GM19043 (cell line): ENCODE data around the gene EIF3L.

ENCODE experiments used
- ATAC-seq: cut with Tn5 transposase; IDR thresholded peaks from one replicate; pipeline ENCODE4 v1.9.1; 2021; ENCODE audit warnings: low read depth; ENCODE audit not compliant: unreplicated experiment

The EIF3L gene

DNA sequence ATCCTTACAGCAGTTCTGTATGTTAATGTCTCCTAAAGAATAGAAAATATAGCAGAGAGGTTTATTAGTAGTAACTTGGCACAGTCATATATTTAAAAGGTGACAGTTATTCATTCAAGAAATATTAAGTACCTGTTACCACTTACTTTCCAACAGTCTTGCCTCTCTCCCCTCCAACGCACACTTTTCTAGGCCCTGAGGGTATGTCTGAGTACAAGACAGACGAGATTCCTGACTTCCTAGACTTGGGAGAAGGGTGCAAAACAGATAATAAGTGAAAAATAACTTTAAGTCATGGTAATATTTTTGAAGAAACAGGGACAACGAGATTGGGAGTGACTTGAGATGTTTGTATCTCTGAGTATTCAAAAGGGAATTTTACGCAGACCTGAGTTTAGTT is 1.6 kb downstream of the EIF3L start:
- no peak for ATAC-seq

DNA sequence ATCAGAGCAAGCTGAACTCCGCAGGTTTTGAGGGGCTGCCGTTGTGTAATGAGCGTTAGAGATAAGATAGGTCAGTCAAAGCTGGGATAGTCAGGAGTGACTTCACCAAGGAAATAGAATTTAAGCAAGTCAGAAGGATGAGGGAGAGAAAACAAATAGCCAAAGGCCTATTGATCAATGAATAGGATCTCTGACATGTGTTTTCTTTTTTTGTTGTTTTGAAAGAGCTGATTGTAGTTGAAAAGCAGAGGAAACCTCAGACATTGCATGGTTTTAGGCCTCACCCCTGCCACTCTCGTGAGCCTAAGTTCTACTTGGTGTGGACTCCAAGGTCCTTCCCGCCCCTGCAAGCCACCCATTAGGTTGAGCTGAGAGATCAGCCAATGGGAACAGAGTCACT is 3.2 kb downstream of the EIF3L start:
- no peak for ATAC-seq

- no peak for ATAC-seq
These were observed 5.7 kb downstream of the EIF3L start for GRCh38 chr22:37854946-37855345.

GRCh38 chr22:37855462-37855861 is 6.2 kb downstream of the EIF3L start:
- ATAC-seq, result no peak

GRCh38 chr22:37860796-37861421 is 11.7 kb downstream of the EIF3L start:
- no peak for ATAC-seq

GRCh38 chr22:37862570-37863325 is 13.5 kb downstream of the EIF3L start:
- ATAC-seq, result no peak

DNA sequence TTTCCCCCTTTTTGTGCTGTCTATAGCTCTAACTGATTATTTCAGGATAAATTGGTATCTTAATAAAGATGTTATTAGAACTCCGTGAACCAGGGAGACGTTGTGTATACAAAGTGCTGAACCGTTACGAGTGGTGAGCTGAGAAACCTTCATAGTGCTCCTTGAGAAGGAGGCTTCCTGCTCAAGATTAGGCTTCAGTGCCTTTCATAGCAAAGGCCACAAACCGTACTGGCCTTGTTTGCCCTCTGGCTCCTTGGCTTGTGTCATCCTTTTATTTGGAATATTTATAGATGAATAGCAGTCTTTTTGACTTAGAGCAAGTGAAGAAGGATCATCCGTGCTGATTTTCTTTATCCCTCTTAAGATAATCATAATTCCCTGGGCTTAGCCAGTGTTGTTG is 16.3 kb downstream of the EIF3L start:
- ATAC-seq, result no peak

- ATAC-seq, result no peak
These were observed 21.1 kb downstream of the EIF3L start for GRCh38 chr22:37870273-37870672.

GRCh38 chr22:37880668-37881440 is 31.6 kb downstream of the EIF3L start:
- ATAC-seq, result no peak

- ATAC-seq, result no peak
These were observed 35.2 kb downstream of the EIF3L start for GRCh38 chr22:37884420-37884819.

GRCh38 chr22:37887584-37888378 is 38.6 kb downstream of the EIF3L start:
- no peak for ATAC-seq

DNA sequence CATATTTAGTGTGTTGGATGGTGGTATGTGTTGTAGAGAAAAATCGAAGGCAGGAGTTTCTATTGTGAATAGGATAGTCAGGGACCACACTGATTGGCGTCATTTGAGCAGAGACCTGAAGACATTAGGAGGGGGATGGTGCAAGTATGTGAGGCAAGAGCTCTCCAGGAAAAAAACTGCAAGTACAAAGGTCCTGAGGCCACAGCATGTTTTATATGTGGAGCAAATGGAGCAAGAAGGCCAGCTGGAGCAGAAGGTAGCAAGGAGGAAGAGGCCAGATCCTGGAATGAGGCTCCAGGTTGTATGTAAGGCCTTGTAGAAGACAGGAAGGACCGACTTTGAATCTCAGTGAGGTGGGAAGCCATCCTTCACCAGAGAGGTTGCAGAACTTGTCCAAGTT is 42.7 kb downstream of the EIF3L start:
- ATAC-seq, result no peak

GRCh38 chr22:37892566-37893335 is 43.5 kb downstream of the EIF3L start:
- ATAC-seq, result no peak

DNA sequence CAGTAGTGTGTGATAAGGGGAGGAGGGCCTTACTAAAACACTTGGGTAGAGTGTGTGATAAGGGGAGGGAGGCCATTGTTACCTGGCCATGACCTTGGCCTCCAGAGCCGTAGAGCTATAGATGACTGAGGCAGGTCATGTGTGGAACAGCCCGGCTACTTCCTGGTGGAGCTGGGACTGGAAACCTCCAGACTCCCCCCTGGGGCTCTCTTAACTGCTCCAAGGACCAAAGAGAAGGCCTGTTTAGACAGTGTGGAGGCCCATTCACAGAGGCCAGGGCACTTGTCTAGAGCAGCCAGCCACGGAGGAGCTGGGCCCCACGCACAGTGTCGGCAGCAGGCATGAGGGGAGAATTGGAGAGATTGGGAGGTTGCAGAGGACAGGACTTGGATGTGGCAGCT is 44.4 kb downstream of the EIF3L start:
- no peak for ATAC-seq

DNA sequence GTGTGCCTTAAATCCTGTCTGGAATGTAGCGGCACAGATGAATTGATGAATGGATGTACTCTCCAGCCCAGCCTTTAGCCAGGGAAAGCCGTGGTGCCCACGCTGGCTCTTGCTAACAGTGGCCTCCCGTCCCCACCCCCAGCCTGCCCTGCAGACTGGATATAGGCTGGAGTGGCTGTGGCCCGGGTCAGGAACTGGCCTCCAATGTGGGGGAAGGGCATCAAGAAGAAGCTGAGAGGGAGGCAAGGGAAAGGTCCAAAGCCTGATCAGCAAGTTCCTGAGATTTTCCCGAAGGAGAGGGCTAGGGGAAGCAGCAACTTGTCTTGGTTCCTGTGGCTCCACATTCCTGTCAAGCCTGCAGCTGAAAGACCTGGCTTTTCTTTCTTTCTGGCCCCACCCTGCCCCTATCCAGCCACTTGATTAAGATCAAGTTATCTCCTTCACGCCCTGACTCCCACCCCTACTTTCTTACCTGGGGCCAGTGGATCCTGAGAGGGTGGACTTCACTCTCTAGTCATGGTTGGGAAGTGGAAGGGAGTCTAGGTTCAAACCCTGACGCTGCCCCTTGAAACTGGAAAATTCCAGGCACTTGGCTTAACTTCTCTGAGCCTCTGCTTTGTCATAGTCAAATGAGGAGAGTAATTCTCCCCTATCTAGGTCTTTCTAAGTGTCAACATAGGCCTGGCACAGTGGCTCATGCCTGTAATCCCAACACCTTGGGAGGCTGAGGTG is 45.9 kb downstream of the EIF3L start:
- no peak for ATAC-seq

- no peak for ATAC-seq
These were observed 47.0 kb downstream of the EIF3L start for GRCh38 chr22:37896181-37896592.

DNA sequence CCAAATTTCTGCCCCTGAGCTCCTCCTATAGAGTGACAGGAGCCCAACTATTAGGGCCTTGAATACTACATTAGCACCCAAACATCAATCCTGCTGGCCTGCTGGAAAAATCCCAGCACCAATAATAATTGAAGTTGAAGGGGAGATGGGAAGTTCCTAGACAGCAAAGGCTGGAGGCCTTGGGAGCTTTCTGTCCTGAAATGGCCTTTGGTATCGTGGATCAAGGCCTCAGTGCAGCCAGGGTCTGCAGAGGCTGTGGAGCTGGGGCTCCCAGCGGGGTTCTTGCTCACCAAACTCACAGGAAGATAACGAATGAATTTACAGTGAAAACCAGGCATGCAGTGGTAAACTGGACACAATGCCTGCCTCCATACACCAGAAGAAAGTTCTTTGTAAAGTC is 47.7 kb downstream of the EIF3L start:
- ATAC-seq, result no peak

DNA sequence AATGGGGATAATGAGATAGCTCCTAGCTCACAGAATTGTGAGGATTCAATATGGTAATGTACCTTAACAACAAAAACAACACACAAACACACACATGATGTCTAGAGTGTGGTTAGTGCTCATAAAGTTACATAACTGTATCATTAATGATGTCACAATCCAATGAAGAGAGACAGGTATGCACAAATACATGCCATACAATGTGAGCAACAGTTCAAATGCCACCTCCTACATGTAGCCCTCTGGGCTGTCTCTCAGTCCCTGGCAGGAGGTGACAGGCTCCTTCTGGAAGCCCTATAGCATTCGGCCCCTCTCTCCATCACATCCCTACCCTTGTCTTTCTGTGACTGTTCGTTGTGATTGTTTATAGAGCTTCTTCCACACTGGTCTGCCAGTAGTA is 48.6 kb downstream of the EIF3L start:
- no peak for ATAC-seq

DNA sequence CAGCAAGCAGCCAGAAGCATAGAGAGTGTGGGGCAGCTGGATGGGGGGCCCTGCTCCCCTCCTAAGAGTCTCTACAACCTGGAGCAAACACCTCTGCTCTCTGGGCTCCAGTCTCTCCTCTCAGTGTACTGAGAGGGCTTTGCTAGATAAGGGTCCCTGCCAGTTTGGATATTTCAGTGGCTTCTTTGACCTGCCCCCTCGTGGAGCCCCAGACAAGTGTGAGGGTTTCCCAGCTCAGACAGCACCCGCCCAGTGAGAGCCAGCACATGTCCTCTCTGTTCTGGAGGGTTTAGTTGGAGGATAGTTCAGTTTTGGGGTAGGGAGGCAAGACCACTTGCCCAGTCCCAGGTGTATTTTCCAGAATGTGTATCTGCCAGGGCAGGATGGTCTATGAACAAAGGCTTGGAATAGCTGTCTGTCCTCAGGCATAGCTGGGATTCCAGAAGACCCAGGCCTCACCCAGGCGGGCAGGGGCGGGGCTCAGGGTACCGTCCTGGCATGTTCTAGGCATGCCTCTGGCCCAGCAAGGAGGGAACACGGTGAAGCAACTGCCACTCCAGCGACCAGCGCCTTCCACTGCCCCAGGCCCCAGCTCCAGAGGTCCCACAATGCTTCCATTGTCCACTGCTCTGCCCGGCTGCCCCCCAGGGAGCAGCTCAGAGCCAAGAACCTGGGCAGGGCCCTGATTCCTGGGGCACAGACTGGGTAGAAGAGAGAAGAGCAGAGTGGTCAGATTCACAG is 49.4 kb downstream of the EIF3L start:
- no peak for ATAC-seq
